Stimulated activated CD8-positive, alpha-beta memory T cell treated with anti-CD3 and anti-CD28 coated beads, Interleukin-2, amount 100 ng/mL, for 48 hours (primary cell): ENCODE measurements around the gene VAPA.

Experiments used
- DNase-seq, 2 donors: peaks; one replicate each; pipeline ENCODE4 v3.0.0-alpha.2; 2020; ENCODE audit warnings: low read depth in 2 of 2

Gene VAPA

DNA sequence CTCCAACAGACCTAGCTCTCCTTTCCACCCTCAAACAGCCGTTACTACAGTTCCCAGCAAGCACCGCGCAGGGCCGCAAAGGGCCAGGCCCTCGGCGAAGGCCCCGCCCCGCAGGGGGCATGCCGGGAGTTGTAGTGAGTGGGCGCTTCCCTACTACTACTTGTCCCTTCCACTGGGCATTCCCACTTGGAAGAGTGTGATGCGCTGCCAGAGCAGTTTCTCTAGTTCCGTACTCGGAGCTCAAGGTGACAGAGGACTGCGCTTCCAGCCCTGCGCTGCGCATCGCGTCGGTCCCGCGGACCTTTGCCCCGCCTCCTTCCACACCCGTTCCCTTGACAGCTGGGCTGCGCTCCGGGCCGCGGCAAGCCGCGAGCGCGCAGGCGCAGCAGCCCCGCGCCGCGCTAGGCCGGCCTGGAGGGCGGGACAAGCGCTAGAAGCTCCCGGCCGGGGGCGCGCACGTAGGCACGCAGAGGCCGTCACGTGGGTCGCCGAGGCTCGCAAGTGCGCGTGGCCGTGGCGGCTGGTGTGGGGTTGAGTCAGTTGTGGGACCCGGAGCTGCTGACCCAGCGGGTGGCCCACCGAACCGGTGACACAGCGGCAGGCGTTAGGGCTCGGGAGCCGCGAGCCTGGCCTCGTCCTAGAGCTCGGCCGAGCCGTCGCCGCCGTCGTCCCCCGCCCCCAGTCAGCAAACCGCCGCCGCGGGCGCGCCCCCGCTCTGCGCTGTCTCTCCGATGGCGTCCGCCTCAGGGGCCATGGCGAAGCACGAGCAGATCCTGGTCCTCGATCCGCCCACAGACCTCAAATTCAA, at the start of gene VAPA:
Gene VAPA (plus strand): TSS at position 491 of the 808 bp plus-strand sequence. CDS start 241 bp downstream, at position 732.
- DNase-seq = peak; percentile 86 to 91

GRCh38 chr18:9865764-9866490, 47.9 kb upstream of the VAPA start:
- DNase-seq = no peak

GRCh38 chr18:9866627-9867026, 47.2 kb upstream of the VAPA start:
- no peak for DNase-seq

GRCh38 chr18:9867071-9867594, 46.7 kb upstream of the VAPA start:
- no peak for DNase-seq

DNA sequence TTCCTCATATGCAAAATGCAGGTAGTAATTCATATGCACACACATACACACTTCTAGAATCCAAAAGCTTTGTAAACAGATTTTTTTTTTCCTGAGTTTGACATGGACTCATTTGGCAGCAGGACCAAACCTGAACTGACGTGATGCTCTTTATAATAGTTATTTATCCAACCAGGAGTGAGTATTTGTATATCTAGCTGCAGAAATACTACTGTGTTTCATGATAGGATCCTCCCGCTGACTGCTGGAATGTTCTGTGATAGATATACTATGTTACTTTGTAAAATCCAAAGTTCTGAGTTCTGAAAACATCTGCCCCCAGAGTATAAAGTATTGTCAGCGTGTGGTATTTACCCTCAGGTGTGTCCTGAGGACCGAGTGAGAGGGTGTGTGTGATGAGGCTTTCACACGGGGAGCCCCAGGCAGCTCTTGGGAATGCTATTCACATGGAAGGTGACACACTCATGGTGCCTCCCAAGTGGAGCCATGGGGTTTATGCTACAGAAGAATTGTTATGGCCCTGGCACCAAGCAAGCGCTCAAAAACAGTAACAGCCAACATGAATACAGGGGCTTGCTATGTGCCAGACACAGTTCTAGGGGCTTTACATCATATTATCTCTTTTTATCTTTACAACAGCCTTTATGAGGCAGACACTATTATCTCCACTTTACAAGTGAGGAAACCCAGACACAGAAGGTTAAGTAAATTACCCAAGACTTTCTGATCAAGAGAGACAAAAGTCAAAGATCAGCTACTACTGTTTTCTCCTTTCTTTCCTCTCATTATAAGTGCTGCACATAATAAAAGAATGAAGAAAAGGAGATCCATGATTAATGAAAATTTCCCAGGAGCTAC, 44.7 kb upstream of the VAPA start:
- no peak for DNase-seq

DNA sequence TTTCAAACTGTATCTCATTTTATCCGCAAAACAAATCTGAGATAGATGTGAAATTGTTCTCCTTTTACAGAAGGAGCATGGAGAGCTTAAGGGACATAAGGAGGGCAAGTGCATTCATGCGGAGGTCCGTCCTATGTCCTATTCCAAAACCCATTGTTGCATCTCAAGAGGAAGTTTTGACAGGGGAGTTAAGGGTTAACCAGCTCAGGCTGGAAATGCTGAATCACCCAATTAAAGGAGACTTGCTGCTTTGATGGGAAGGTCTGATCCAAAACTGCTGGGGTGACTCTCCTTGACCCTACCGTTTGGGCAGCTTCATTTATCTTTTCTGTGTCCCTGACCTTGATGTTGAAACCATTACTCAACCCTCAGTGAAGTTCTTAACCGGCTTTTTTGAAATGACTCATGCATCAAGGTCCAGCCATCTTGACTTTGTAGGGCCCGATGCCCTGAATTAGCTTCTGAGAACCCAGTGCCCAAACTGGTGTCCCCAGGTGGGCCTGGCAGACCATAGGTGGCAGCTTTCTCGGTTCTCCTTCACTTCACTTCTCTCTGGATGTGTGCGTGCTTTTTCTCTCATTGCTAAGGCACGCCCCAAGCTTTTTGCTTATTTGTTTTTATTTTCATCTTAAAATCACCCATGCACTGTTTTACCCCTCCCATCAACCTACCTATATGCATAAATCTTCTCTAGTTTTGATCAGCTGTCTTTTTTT, 43.9 kb upstream of the VAPA start:
- DNase-seq = no peak

GRCh38 chr18:9870431-9871008, 43.3 kb upstream of the VAPA start:
- no peak for DNase-seq

- DNase-seq = no peak
Measured at GRCh38 chr18:9871244-9871746, 42.5 kb upstream of the VAPA start.

- no peak for DNase-seq
Measured at GRCh38 chr18:9872823-9873222, 41.0 kb upstream of the VAPA start.

DNA sequence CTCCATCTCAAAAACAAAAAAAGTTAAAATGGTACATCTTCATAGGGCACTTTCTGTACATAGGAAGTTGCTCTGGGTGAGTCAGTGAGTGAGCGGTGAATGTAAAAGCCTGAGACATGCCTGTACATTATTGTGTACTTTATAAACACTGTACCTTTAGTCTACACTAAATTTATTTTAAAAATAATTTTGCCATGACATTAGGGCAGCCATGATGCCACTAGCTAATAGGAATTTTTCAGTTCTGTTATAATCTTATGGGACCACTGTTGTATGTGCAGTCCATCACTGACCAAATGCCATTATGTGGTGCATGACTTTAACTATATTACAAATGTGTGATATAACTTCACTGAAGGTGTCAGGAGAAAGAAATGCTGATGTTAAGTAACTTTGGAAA, 39.1 kb upstream of the VAPA start:
- no peak for DNase-seq

DNA sequence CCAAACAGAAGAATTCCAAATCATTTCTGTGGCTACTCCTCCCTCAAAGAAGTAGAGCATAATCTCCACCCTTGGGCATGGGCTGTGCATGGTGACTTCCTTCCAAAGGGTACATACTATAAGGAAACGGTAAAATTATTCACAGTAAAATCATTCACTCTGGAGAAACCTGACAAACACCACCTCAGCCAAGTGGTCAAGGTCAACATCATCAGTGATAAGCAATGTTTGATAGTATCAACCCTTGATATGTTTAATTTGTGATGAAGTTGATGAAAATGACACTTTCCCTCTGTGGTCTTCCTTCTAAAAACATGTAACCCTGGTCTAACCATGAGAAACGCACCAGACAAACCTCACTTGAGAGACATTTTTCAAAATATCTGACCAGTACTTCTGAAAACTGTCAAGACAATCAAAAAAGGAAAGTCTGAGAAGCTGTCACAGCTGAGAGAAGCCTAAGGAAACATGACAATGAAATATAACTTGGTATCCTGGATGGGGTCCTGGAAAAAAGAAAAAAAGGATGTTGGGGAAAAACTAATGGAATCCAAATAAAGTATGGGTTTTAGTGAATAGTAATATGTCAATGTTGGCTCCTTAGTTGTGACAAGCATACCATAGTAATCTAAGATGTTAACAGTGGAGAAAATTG, 37.5 kb upstream of the VAPA start:
- no peak for DNase-seq

GRCh38 chr18:9876867-9877654, 36.8 kb upstream of the VAPA start:
- no peak for DNase-seq

- no peak for DNase-seq
Measured at GRCh38 chr18:9877655-9878014, 36.2 kb upstream of the VAPA start.

DNA sequence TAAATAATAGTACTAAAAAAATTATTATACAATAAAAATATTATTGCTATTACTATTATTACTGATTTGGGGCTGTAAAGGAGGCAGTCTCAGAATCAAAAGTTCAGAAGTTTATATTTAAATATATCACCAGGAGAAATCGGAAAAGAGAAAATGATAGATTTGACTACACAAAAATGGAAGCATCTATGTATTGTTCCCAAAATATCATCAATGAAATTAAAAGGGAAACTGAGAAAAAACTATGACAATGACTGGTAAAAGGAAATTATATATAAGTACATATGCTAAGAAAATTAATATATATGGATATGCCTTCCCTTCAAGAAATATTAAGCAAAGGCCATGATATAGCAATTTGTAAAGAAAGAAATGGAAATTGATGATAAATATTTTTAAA, 35.7 kb upstream of the VAPA start:
- no peak for DNase-seq

- DNase-seq = no peak
Measured at GRCh38 chr18:9878783-9879242, 35.0 kb upstream of the VAPA start.

- DNase-seq = no peak
Measured at GRCh38 chr18:9884090-9884489, 29.7 kb upstream of the VAPA start.

DNA sequence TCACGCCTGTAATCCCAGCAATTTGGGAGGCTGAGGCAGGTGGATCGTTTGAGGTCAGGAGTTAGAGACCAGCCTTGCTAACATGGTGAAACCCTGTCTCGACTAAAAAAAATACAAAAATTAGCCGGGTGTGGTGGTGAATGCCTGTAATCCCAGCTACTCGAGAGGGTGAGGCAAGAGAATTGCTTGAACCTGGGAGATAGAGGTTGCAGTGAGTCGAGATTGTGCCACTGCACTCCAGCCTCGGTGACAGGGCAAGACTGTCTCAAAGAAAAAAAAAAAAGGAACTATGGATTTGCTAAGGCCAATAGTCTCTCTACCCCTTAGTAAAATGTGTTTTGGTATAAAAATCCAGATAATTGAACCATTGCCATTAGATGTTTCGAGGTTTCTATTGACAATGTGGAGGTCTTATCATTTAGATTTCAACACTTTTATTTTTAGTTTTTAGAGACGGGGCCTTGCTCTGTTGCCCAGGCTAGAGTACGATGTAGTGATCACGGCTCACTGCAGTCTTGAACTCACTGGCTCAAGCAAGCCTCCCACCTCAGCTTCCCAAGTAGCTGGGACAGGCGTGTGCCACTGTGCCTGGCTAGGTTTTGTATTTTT, 29.2 kb upstream of the VAPA start:
- no peak for DNase-seq

- no peak for DNase-seq
Measured at GRCh38 chr18:9885170-9886004, 28.4 kb upstream of the VAPA start, which contains the start of gene TXNDC2. TSS of gene TXNDC2 (plus strand) at chr18:9885973. CDS start at chr18:9886681, 708 bp downstream.
